Stimulated activated CD8-positive, alpha-beta memory T cell treated with anti-CD3 and anti-CD28 coated beads, Interleukin-2, amount 100 ng/mL, for 1 hour (primary cell): ENCODE data around the gene COL18A1.

Source experiments
- DNase-seq, 2 donors: peaks; one replicate each; pipeline ENCODE4 v3.0.0-alpha.2; 2020; ENCODE audit warnings: low read depth in 2 of 2

The COL18A1 gene

GRCh38 chr21:45507888-45508508 is 103.0 kb downstream of the COL18A1 start:
- no peak for DNase-seq

GRCh38 chr21:45508607-45509565 is 103.9 kb downstream of the COL18A1 start:
- no peak for DNase-seq

- DNase-seq = no peak
Measured at GRCh38 chr21:45509566-45510465, 104.9 kb downstream of the COL18A1 start.

- no peak for DNase-seq
Measured at GRCh38 chr21:45510466-45510955, 105.5 kb downstream of the COL18A1 start.

GRCh38 chr21:45511007-45511406 is 106.0 kb downstream of the COL18A1 start:
- no peak for DNase-seq

- no peak for DNase-seq
Measured at GRCh38 chr21:45511661-45512431, 106.9 kb downstream of the COL18A1 start.

- no peak for DNase-seq
Measured at GRCh38 chr21:45512626-45513002, 107.6 kb downstream of the COL18A1 start.

GRCh38 chr21:45513003-45513717 is 108.2 kb downstream of the COL18A1 start:
- no peak for DNase-seq

GRCh38 chr21:45513741-45514310 is 108.9 kb downstream of the COL18A1 start:
- no peak for DNase-seq

GRCh38 chr21:45514311-45515021 is 109.5 kb downstream of the COL18A1 start:
- no peak for DNase-seq

GRCh38 chr21:45515241-45516061 is 110.5 kb downstream of the COL18A1 start:
- no peak for DNase-seq

GRCh38 chr21:45516071-45516670 is 111.2 kb downstream of the COL18A1 start:
- DNase-seq = no peak

- DNase-seq = no peak
Measured at GRCh38 chr21:45516671-45517151, 111.7 kb downstream of the COL18A1 start.

- DNase-seq = no peak
Measured at GRCh38 chr21:45517249-45518065, 112.5 kb downstream of the COL18A1 start.

- DNase-seq = no peak
Measured at GRCh38 chr21:45518742-45519141, 113.8 kb downstream of the COL18A1 start.

GRCh38 chr21:45519182-45519581 is 114.2 kb downstream of the COL18A1 start:
- DNase-seq = no peak

- DNase-seq = no peak
Measured at GRCh38 chr21:45521241-45521640, 116.3 kb downstream of the COL18A1 start.
